HFF-Myc (cell line): Measurements from ENCODE around the gene DRAM1.
"Not testable (repeated sequence)": the region's sequence is repeated elsewhere in the genome, so short reads cannot be mapped to it uniquely, and the experiment has no call there.

ENCODE experiments used
- DNase-seq: peaks from one replicate; pipeline ENCODE4 v3.0.0-alpha.2; 2011; ENCODE audit warnings: low read depth; ENCODE audit errors: extremely low read depth
- H3K4me3 ChIP-seq: replicated peaks from 2 replicates; pipeline ENCODE4 v1.5.1; 2011; ENCODE audit warnings: low read depth, mild to moderate bottlenecking, control low read depth, low read length
- TF ChIP-seq, protein P1 (sequence below): IDR thresholded peaks from 2 replicates; pipeline ENCODE4 v1.5.1; 2012; ENCODE audit warnings: mild to moderate bottlenecking, low read depth, low read length, control low read depth; ENCODE audit errors: missing control alignments

The DRAM1 gene

DNA sequence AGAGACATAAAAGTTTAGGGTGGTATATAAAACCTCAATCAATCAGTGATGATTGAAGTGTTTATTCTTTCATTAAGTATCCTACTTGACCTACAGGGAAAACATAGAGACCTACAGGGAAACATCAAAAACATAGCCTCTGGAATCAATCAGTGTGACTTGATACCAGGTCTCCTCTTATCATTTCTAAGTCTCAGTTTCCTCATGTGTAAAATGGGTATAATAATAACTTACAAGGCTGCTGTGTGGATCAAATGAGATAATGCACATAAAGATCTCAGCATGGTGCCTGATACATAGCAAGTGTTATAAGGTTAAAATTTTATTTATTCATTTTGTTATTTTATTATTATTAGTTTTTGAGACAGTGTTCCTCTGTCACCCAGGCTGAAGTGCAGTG is 24.4 kb upstream of the DRAM1 start:
- no peak for DNase-seq
- TF ChIP-seq, protein P1, sequence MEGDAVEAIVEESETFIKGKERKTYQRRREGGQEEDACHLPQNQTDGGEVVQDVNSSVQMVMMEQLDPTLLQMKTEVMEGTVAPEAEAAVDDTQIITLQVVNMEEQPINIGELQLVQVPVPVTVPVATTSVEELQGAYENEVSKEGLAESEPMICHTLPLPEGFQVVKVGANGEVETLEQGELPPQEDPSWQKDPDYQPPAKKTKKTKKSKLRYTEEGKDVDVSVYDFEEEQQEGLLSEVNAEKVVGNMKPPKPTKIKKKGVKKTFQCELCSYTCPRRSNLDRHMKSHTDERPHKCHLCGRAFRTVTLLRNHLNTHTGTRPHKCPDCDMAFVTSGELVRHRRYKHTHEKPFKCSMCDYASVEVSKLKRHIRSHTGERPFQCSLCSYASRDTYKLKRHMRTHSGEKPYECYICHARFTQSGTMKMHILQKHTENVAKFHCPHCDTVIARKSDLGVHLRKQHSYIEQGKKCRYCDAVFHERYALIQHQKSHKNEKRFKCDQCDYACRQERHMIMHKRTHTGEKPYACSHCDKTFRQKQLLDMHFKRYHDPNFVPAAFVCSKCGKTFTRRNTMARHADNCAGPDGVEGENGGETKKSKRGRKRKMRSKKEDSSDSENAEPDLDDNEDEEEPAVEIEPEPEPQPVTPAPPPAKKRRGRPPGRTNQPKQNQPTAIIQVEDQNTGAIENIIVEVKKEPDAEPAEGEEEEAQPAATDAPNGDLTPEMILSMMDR, result no peak

DNA sequence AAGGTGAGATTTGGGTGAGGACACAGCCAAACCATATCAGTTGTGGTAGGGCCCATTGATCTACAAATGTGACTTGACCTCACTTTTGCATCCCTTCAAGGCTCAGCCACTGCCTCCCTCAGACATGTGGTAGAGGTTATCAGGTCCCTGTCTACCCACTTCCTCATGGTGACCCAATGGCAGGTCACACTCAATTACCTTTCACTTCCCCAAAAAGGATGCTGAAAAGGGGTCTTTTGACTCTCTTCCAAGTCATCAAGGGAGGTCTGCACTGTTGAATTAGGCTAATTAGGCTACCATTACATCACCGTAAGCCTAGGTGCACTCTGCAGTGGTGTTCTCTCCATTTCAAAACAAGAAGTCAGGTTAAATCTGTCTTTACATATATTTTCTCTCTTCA is 22.6 kb upstream of the DRAM1 start:
- DNase-seq, result no peak
- no peak overlapping the region for H3K4me3 ChIP-seq
- TF ChIP-seq, protein P1, result no peak

More for the DNA sequence above, 24.4 kb upstream of the DRAM1 start:
- H3K4me3 ChIP-seq, result no peak overlapping the region

DNA sequence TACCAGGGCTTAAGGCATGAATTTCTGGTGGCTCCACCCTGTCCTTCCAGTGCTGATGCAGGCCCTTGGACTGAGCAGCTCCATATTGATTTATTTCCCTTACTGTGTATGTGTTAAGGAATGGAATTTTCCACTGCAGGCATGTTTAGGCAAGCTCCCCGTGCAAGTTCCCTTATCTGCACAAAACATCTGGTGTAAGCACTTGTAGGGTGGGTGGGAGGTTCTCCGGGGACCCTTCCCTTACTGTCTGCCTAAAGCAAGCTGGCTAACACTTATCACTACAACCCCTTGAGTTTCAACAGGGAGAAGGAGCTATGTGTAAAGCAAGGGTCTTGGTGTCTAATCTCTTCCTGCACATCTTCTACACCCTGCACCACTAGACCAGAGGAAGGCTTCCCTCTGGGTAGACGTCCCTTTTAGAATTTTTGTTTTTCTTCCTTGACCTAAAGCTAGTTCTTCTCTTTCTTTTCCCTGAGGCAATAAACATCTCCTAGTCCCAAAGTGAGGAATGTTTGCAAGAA is 22.0 kb upstream of the DRAM1 start:
- DNase-seq, result no peak
- no peak overlapping the region for H3K4me3 ChIP-seq
- TF ChIP-seq, protein P1, result no peak

DNA sequence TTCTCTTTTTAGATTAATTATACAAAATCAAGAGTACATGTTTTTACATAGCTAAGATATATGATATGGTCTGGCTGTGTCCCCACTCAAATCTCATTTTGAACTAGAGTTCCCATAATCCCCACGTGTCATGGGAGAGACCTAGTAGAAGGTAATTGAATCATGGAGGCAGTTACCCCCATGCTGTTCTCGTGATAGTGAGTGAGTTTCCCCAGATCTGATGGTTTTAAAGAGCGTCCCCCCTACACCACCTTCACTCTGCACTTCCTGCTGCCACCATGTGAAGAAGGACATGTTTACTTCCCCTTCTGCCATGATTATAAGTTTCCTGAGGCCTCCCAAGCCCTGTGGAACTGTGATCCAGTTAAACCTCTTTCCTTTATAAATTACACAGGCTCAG is 21.4 kb upstream of the DRAM1 start:
- TF ChIP-seq, protein P1, result no peak
- H3K4me3 ChIP-seq, result no peak overlapping the region

DNA sequence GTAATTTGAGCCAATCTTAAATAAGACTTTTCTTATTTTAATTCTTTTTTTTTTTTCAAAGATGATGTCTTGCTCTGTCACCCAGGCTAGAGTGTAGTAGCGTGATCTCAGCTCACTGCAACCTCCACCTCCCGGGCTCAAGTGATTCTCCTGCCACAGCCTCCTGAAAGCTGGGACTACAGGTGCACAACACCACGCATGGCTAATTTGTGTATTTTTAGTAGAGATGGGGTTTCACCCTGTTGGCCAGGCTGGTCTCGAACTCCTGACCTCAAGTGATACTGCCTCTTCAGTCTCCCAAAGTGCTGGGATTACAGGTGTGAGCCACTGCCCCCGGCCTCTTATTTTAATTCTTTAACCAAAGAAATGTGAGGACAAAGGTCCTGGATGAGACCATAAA is 20.8 kb upstream of the DRAM1 start:
- H3K4me3 ChIP-seq, DNase-seq: not testable (repeated sequence)

More for the DNA sequence above, 21.4 kb upstream of the DRAM1 start:
- DNase-seq, result no peak

DNA sequence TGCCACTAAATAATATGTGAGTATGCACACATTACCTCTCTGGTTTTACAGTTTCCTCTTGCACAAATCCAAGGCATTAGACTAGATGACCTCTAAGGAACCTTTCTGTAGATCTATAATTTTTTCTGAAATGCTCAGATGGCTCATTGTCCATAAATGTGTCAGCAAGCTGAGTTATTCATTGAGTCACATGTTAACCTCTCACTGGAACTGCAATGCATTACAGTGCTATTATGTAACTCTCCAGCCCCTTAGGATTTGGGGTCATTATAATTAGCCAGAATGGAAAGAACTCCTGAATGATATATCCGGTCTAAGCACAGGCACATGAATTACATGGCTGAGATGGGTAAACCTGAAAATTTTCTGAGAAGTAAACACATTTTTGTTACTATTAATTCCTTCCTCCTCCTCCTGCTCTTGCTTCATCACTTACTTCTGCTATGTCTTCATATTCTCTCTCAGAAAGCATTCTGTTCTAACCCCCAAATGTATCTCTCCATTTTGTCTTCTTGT is 20.3 kb upstream of the DRAM1 start:
- TF ChIP-seq, protein P1, result no peak
- no peak overlapping the region for H3K4me3 ChIP-seq
- peak; percentile 59 for DNase-seq

DNA sequence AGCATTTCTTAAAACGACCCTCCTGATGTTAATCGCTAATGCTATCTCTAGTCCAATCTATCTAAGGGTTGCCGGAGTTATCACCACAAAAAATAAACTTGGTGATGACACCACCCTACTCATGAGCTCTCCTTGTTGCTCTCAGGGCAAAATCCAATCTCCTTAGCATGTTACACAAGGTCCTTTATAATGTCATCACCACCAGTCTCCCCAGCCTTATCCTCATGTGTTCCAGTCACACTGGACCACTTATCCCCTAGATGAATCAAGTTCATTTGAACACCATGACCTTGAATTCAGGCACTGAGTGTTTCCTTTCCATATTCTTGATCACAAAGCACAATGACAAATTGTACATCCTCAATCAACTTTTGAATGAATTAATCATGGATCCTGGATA is 19.0 kb upstream of the DRAM1 start:
- no peak for DNase-seq
- TF ChIP-seq, protein P1, result no peak
- H3K4me3 ChIP-seq, result no peak overlapping the region
